ENCODE data around the gene NRXN3.

Gene NRXN3

DNA sequence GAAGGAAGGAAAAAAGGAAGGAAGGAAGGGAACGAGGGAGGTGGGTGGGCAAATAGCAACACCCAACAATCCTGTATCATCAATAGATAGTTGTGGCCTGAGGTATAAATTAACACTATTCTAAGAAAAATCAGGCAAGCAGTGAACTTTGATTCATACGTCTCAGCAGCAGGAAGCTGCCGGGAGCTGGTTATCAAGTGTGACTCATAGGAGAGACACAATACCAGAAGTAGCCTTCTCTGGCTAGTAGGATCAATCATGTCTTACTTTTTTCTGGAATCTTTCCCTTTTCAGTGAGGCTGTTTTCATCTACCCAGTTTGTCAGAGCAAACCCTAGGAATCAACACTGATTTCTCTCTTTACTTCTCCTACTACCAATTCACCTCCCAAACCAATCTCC is 780.5 kb downstream of the NRXN3 start:
- no peak for DNase-seq
- intact Hi-C loops (cut with DNase I) = no loop called here

DNA sequence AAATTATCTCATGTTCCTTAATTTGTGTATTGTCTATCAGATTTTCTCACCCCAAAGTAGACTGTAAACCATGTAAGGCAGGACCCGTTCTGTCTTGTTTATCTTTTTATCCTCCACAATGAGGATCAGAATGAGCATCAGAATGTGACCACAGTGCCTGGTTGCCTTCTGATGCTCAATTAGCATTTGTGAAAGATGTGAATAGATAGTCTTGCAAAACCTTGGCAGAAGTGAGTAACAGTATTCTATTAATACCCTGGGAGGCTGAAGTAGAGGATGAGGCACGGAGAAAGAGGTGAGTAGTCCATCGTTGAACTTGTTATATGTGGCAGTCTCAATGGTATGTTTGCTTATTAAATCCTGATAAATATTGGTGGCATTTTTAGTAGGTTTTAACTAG is 781.4 kb downstream of the NRXN3 start:
- no peak for DNase-seq
- intact Hi-C loops (cut with DNase I) = no loop called here

DNA sequence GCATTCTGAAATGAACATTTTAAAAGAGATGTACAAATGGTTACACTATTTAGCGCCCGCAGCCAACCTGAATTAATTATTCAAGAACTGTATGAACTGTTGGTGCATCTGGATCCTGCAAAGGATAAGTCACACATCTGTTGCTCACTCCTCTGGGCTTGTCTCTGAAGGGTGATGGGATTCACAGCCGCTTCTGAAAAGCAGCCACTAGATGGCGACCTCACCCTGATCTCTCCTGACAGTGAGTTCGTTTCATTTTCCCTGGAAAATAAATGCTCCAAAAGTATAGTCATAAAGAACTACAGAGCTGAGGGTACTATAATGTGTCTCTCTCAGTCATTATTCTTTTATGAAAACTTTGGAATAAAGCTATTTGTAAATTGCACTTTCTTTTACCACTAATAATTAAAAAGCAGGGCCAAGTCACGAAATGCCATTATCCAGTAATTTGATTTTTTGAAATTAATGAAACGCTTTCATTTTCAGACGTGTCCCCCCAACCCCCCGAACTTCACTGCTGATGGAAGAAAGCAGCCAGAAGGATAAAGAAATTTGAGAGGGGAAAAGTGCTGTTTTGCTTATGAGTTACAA is 789.6 kb downstream of the NRXN3 start:
- DNase-seq = peak; percentile 46 to 96 (median 81)
- intact Hi-C loops (cut with DNase I) = no loop called here

DNA sequence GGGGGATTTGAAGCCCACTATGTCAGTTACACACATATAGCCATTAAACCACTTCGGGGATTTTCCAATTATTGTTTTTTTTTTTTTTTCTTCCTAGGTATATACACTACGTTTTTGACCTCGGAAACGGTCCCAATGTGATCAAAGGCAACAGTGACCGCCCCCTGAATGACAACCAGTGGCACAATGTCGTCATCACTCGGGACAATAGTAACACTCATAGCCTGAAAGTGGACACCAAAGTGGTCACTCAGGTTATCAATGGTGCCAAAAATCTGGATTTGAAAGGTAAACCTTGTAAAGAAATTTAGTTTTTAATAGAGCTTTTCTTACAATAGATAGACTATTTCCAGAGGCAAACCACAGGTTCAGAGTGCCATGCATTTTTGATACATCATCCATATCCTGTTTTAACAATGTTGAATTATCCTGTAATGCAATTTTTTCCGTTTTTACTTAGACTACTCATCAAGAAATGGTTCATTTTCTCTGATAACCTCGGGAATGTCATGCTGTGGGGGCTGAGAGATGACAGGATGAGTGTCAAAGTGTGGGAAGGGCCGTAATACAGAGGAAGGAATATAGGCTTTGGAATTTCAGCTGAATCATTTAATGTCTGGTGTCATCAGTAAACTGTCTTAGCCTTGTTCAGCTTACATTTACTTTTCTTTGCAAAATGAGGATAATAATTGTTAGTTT is 797.1 kb downstream of the NRXN3 start:
- no peak for DNase-seq
- intact Hi-C loops (cut with DNase I) = no loop called here

DNA sequence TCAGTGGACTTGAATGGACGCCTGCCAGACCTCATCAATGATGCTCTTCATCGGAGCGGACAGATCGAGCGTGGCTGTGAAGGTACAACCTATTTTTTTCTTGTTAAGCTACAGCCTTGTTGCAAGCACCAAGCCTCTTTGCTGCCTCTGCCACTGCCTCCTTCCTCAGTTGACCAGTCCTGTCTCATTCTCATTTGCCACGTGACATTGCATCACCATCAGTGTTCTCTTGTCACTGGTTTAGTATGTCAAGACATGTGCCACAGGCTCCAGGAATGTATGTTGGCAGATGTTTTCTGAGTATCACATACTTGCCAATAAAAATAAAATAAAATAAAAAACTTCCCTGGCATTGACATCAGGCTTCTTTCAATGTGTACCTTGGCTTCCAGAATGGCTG is 798.1 kb downstream of the NRXN3 start:
- intact Hi-C loops (cut with DNase I) = no loop called here
- DNase-seq = no peak

DNA sequence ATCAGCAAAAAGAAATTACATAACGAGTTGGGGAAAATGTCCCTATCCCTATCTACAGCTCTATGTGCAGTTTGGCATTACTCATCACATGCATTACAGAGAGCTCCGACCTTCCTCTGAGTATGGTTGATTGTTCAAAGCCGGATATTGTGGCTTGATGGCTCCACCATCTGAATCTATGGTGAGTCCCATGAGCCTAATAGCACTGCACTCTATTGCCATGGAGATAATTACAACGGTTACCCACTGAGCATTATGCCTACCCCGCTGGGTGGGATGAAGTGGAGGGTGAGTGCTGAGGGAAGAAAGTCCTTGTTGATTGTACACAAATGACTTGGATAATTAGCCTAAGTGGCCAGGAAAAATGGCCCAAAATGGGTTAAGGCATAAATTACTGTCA is 800.5 kb downstream of the NRXN3 start:
- intact Hi-C loops (cut with DNase I) = no loop called here
- DNase-seq = no peak

DNA sequence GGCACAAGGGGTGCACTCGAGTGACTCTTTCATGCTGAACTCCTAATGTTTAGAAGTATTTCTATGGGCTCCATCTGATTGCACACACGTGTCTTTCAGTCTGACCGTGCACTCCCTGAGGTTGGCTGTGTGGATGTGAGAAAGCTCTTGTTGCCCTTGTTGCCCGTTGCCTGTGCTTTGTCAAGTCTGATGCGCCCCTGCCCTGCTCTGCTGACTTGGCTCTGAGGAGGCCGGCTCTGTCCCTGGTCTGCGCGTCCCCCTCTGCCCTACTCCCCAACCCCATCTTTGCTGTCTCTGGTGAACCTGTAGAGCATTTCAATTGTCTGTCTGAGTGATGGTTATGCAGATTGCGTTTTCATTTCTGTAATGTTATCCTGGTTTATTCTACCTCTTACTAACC is 802.3 kb downstream of the NRXN3 start:
- intact Hi-C loops (cut with DNase I) = no loop called here
- DNase-seq = peak in 1 of 10 donors; percentile 45

DNA sequence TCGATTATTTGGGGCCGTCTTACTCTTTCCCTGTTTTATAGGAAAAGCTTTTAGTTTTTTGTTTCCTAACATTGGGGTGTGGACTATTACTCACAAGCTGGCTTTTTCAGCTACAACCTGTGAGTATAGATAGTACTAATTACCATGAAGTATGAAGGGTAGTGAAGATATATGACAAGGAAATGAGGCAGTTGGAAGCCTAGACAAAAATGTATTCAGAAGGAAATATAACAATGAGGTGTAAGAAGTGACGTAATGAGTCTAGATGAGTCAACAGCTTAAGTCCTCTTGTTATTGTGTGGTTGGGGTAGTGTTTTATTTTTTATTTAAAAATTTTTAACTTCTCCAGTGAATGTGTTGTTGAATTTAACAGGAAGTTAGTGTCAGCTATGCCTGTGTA is 804.5 kb downstream of the NRXN3 start:
- intact Hi-C loops (cut with DNase I) = no loop called here
- no peak for DNase-seq

DNA sequence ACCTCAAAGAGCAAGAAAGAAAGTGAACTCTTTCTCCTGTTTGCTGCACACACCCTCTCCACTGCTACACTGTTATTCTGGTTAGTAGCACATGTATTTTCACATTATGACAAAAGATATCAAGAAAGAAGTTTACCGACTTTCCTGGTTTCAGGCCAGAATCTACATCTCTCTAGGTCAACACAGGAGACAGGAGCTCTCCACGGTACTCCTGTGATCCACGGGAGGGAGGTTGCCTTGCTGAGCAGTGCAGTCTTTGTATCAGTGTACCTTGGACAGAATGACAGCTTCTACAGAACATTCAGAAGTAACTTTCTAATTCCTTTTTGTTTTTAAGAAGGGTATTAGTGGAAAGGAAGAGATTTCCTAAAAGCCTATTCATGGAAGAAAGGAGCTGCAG is 805.6 kb downstream of the NRXN3 start:
- intact Hi-C loops (cut with DNase I) = no loop called here

DNA sequence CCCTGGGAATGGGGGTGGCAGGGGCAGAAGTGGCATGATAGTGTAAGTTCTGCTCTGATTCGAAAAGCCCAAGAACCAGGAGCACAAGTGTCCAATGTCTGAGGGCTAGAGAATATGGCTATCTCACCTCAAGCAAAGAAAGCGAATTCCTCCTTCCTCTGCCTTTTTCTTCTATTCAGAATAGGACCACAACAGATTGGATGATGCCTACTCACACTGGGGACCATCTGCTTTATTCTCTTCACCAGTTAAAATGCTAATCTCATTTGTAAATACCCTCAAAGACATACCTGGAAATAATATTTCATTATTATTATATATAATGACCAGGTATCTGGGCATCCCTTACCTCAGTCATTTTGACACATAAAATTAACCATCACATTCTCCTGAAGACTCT is 808.7 kb downstream of the NRXN3 start:
- intact Hi-C loops (cut with DNase I) = no loop called here
- DNase-seq = no peak

More for the DNA sequence above, 805.6 kb downstream of the NRXN3 start:
- DNase-seq = no peak

DNA sequence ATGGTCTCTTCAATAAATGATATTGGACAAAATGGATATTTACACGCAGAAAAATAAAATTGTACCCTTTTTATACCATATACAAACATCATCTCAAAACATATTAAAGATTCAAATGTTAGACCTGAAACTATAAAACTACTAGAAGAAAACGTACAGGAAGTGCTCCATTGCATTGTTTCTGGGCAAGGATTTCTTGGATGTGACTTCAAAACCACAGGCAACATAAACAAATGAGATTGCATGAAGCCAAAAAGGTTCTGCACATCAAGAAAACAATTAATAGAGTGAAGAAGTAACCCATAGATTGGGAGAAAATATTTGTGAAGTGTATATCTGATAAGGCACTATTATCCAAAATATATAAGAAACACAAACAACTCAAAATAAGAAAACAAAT is 812.4 kb downstream of the NRXN3 start:
- intact Hi-C loops (cut with DNase I) = no loop called here
- no peak for DNase-seq

DNA sequence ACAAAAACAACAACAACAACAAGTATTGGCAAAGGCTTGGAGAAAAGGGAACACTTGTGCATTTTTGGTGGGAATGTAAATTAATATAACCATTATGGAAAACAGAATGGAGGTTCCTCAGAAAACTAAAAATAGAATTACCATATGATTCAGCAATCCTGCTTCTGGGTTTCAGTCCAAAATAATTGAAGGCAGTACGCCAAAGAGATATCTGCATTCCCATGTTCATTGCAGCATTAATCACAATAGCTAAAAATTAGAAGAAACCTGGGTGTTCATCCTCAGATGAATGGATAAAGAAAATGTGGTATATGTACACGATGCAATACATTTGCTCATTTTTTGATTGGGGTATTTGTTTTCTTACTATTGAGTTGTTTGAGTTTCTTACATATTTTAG is 813.0 kb downstream of the NRXN3 start:
- intact Hi-C loops (cut with DNase I) = no loop called here
- DNase-seq = no peak

DNA sequence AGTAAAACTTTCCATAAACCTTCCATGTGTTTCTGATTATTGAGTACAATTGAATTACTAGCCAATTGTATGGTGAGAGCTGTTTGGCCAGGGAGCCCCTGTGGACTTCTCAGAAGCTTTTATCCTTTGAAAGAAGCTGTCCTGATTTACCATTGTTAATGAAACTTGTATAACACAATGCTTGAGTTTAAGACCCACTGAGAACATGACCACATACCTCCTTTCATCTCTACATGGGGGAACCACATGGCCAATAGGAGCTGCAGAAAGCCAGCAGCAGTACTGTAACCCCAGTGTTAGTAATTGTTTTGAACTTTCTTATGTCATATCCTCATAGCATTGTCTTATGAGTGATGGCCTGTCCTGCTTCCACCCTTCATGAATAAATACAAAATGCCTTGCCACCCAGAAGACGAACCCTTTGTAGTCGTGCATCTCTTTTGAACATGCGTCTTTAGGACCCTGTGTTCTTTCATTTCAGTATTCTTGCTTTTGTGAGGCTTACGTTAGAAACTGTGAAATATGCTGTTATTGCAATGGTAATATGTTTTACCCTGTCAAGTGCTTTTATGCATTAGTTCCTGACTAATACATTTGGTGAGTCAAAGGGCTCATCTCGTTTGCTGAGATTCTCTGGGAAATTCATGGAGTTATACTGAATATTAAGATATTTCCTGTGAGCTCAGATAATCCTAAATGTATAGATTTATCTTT is 815.7 kb downstream of the NRXN3 start:
- intact Hi-C loops (cut with DNase I) = no loop called here
- DNase-seq = no peak

DNA sequence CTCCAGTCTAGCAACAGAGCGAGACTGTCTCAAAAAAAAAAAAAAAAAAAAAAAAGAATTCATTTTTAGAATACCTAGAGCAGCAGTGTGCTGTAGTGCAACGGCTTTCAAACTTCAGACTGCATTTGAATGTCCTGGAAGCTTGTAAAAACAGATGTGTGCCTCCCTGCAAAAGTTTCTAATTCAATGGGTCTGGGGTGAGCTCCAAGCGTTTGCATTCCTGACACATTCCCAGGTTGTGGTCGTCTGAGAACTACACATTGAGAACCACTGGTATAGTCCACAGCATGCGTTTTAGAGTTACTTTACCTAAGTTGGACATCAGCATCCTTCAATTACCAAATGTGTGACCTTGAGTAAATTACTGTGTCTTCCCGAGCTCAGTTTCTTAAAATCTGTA is 816.8 kb downstream of the NRXN3 start:
- intact Hi-C loops (cut with DNase I) = no loop called here
- DNase-seq = no peak

DNA sequence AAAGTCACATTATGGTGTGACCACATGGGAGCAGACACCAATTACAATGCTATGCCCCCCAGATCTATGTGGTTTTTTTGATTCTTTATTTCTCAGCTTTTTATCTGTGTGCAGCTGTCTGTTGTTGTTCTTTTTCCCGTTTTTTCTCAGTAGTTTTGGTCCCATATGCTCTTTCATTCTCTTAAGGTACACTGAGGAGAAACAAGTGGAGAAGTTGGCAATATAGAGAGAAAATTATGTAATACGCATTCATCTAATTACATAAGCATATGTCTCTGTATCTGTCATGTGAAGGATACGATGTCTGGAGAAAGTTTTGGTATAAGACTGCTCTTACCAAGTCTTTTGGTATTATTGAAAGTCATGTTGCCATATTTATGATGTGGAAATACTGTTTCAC is 819.0 kb downstream of the NRXN3 start:
- no peak for DNase-seq
- intact Hi-C loops (cut with DNase I) = no loop called here

DNA sequence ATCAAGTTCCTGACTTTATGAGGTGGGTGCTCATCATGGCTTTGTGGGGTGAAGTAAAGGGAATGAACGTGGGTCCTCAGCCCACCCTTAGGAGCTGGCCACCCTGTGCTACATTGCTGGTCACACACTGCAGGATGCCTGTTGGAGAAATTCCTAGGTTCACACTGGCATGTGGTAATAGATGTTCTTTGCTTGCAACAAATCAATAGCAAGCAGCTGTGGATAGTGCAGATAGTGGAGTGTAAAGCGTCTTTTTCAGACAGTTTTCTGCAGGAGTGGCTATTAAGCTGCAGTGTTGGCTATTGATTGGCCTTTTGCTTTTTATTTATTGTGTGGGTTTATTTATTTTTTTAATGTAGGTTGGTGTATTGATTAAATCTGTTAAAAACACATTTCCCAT is 822.7 kb downstream of the NRXN3 start:
- intact Hi-C loops (cut with DNase I) = no loop called here
- no peak for DNase-seq

DNA sequence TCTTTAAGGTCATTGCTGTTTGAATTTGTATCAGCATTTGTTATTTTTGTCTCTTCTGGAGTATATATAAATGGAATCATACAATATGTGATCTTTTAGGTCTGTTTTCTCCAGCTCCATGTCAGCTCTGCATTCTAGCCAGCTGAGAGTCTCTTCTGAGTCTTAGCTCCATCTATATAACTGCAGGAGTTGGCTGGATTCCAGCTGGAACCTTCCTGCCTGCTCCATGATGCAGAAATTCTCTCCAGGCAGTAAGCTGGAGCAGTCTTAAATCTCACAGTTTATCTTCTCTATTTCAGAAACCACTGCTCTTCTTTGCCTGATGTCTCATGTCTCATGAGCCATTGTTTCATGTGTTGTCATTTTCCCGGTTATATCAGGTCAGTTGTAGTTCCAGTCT is 827.6 kb downstream of the NRXN3 start:
- intact Hi-C loops (cut with DNase I) = no loop called here
- DNase-seq = peak in 8 of 10 donors; percentile 12 to 87 (median 36)

DNA sequence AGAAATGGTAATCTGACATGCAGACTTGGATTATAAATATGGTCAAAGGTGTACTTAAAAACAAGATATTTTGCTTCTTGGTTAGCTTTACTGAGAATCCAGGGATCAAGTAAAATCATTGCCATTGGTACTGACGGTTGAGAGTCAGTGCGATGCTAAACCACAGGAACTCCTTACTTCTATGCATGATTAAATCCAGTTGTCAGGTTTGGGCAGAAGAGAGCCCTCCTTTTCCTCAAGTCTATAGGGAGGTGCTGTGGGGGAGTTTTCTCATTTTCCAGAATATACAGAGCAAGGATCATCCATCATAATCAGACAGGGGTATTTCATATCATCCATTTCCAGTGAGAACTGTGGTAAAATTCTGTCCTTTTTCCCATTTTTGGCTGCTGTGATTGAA is 839.1 kb downstream of the NRXN3 start:
- intact Hi-C loops (cut with DNase I) = no loop called here
- DNase-seq = no peak

DNA sequence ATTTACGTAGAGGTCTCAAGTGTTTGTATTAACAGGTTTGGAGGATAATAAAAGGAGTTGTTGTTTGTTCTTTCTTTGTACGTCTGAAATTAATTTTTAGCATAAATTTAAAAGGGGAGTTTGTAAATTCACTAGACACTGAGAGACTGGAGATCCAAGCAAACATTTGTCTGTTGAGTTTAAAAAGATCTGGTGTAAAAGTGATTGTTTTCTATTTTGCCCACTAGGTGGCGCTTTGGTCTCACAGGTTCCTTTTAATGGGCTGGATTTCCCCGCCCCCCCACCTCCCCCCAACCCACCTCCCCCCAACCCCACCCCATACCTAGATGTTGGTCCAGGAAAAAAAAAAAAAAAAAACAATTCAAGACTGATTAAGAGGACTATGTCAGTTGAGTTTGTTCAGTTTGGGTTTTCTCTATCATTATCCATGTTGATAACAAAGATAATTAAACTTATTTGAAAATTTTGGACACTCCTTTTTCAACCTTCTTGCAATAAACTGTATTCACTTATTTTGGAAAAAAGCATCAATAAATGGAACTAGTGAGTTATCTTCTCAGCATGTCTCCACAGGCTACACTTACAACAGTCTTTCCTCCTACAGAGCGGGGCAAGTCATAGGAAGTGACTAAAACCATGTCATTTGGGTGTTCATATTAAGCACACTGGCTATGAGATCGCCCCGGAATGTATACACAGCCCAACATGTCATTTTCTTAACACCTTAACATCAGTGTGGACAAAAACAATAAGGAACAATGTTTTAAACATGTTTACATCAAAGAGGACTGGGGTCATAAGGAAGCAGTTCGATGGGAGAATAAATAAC is 841.1 kb downstream of the NRXN3 start:
- peak in 1 of 10 donors; percentile 17 for DNase-seq
- intact Hi-C loops (cut with DNase I) = no loop called here

DNA sequence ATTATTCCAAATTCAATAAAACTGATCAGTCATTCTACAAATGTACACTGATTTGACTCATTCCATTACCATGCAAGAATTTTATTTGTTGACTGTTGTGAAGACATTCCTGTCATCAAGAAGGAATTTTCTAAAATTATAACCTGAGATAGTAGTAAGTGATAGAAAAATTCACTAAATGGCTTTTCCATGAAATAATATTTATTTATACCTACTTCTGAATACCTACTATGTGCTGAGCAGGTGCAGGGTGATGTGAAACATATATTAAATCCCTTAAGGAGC is 841.7 kb downstream of the NRXN3 start:
- DNase-seq = no peak
- intact Hi-C loops (cut with DNase I) = no loop called here

DNA sequence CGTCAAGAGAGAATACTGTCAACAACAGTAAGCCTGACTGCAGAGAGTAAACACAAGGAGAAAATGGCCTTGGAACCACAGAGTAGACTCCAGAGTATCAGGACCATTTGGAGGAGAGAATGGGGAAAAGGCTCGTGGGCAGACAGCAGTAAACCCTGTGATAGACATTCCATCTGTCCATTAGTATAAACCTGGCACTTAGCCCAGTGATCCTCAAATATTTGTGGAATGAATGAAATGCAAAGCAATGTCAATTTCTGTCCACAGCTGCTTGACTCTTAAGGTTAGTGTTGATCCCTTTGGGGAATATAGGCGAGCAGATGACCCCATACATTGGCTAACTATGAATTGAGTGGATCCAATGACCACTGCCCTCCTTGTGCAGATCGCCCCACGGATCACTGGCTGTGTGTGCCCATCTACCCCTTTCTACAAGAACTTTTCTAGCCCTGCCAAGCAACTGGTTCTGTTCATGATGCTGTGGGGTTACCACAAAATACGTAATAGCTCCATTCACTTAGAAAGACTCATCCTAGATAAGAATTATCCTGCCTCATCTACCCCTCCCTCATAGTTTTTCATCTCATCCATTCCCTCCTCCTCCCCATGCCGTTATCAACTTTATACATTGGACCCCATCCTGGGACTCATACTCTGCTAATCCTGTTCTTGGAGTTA is 846.8 kb downstream of the NRXN3 start:
- intact Hi-C loops (cut with DNase I) = no loop called here
- no peak for DNase-seq
